ENCODE data around the gene IGSF3. TPM values are rescaled to one million over a fixed set of nuclear protein-coding genes. Genes with fewer than 3 reads are reported as not detected.

Gene IGSF3
- total RNA-seq, 4 donors from 2014 or later, result 1.2 to 3.9 (median 3.2) TPM

GRCh38 chr1:116534014-116534739, 133.4 kb downstream of the IGSF3 start:
- no peak for DNase-seq (ENCODE audit: low spot score in 2 of 2)
- peaks cover 0 to 5% (median 0%) of the 10 kb centered on the region in 4 donors for H3K4me1 ChIP-seq
- TF ChIP-seq CTCF (IDR thresholded peaks at IDR 0.05), result no peak
- no peak for TF ChIP-seq EP300 (IDR thresholded peaks at IDR 0.05)
- TF ChIP-seq POLR2A (IDR thresholded peaks at IDR 0.05), result no peak
- 59 to 63% methylated on average over 45 of the region's 45 CpGs for WGBS, 2 donors
- no peak overlapping the region for H3K4me3 ChIP-seq
- H3K36me3 ChIP-seq, result peaks cover 0 to 74% (median 0%) of the 10 kb centered on the region in 3 donors
- H3K9me3 ChIP-seq, result no peaks in the 10 kb centered on the region
- H3K27me3 ChIP-seq, result no peaks in the 10 kb centered on the region
- no peak overlapping the region for H3K27ac ChIP-seq

GRCh38 chr1:116533429-116533820, 134.1 kb downstream of the IGSF3 start:
- Histone ChIP-seq H3K36me3 (peaks cover 0 to 66% (median 0%) of the 10 kb centered on the region in 3 donors), H3K27ac (no peak overlapping the region), H3K27me3 (no peaks in the 10 kb centered on the region), H3K4me3 (no peak overlapping the region), H3K9me3 (no peaks in the 10 kb centered on the region), H3K4me1 (peaks cover 0 to under 1% (median 0%) of the 10 kb centered on the region in 4 donors)
- TF ChIP-seq EP300 (IDR thresholded peaks at IDR 0.05), result no peak
- no peak for TF ChIP-seq POLR2A (IDR thresholded peaks at IDR 0.05)
- TF ChIP-seq CTCF (IDR thresholded peaks at IDR 0.05), result no peak
- 55 to 86% methylated on average over 3 of the region's 3 CpGs for WGBS, 2 donors
- DNase-seq (ENCODE audit: low spot score in 2 of 2), result no peak

- Histone ChIP-seq H3K27me3 (no peaks in the 10 kb centered on the region), H3K4me1 (no peaks in the 10 kb centered on the region), H3K27ac (no peak overlapping the region), H3K9me3 (no peaks in the 10 kb centered on the region), H3K36me3 (peaks cover 0 to 60% (median 0%) of the 10 kb centered on the region in 3 donors), H3K4me3 (no peak overlapping the region)
- 86 to 95% methylated on average over 23 of the region's 23 CpGs for WGBS, 2 donors
- no peak for DNase-seq (ENCODE audit: low spot score in 2 of 2)
- TF ChIP-seq CTCF (IDR thresholded peaks at IDR 0.05), result no peak
These were observed 134.7 kb downstream of the IGSF3 start for GRCh38 chr1:116532671-116533428.

- Histone ChIP-seq H3K36me3 (peaks cover 0 to 55% (median 0%) of the 10 kb centered on the region in 3 donors), H3K4me1 (no peaks in the 10 kb centered on the region), H3K27me3 (no peaks in the 10 kb centered on the region), H3K4me3 (no peak overlapping the region), H3K27ac (no peak overlapping the region), H3K9me3 (no peaks in the 10 kb centered on the region)
- TF ChIP-seq POLR2A (IDR thresholded peaks at IDR 0.05) (no peak), EP300 (IDR thresholded peaks at IDR 0.05) (no peak), CTCF (IDR thresholded peaks at IDR 0.05) (no peak)
- DNase-seq (ENCODE audit: low spot score in 2 of 2), result no peak
- WGBS, 2 donors, result 89 to 91% methylated on average over 13 of the region's 13 CpGs
These were observed 135.6 kb downstream of the IGSF3 start for GRCh38 chr1:116531917-116532316.

GRCh38 chr1:116529681-116530080, 137.9 kb downstream of the IGSF3 start:
- no peak for DNase-seq (ENCODE audit: low spot score in 2 of 2)
- Histone ChIP-seq H3K9me3 (no peaks in the 10 kb centered on the region), H3K27ac (no peak overlapping the region), H3K4me1 (no peaks in the 10 kb centered on the region), H3K4me3 (no peak overlapping the region), H3K27me3 (no peaks in the 10 kb centered on the region), H3K36me3 (peaks cover 0 to 35% (median 0%) of the 10 kb centered on the region in 3 donors)
- TF ChIP-seq POLR2A (IDR thresholded peaks at IDR 0.05), result no peak
- no peak for TF ChIP-seq CTCF (IDR thresholded peaks at IDR 0.05)
- no peak for TF ChIP-seq EP300 (IDR thresholded peaks at IDR 0.05)
- WGBS, 2 donors, result 92 to 93% methylated on average over 3 of the region's 3 CpGs
